H1 (cell line): ENCODE data around the gene P2RX7. TPM values are rescaled to one million over a fixed set of nuclear protein-coding genes. Genes with fewer than 3 reads are reported as not detected.

Source experiments
- BRCA1 ChIP-seq: IDR thresholded peaks from 2 replicates; pipeline ENCODE4 v1.6.1; 2012; ENCODE audit warnings: low read depth, low read length, improper control_type of control experiment
- CBX5 ChIP-seq: fragments of 300-800, 300-1000 bp; sonication (generic); IDR thresholded peaks from 2 replicates; pipeline ENCODE4 v1.7.1; 2016; ENCODE audit warnings: antibody characterized with exemption, low read length, low read depth
- RXRA ChIP-seq: IDR thresholded peaks from 2 replicates; pipeline ENCODE4 v1.6.1; 2011; ENCODE audit warnings: low read depth, mild to moderate bottlenecking, low read length, moderate library complexity; ENCODE audit not compliant: insufficient read depth
- TAF1 ChIP-seq: IDR thresholded peaks from 2 replicates; pipeline ENCODE4 v1.6.1; 2011; ENCODE audit warnings: mild to moderate bottlenecking, low read depth, low read length
- TBP ChIP-seq: IDR thresholded peaks from 2 replicates; pipeline ENCODE4 v1.6.1; 2011; ENCODE audit warnings: low read depth, low read length, improper control_type of control experiment
- polyA plus RNA-seq, 7 experiments: library from polyadenylated mRNA; depleted of rRNA in 3 of 7; stranded (reverse) in 5 of 7; unstranded in 2 of 7; fragments of >200 nt in 5 of 7; fragments of 200-250 nt in 2 of 7; gene quantifications; 1 replicate in 5 of 7; 2 replicates in 1 of 7; 4 replicates in 1 of 7; pipeline versions ENCODE4 v1.2.1 to v1.2.3, GENCODE V29; 2011 to 2013; ENCODE audit warnings: missing spikeins in 2 of 7, mixed read lengths in 2 of 7
- total RNA-seq: library from RNA; stranded (reverse); fragmentation: NEBNext Ultra II Directional; extraction: Animal tissue kit (Norgen Biotek cat#: 25700); gene quantifications from 2 replicates; pipeline ENCODE4 v1.2.1, GENCODE V29; 2021

Gene P2RX7
- total and polyA plus RNA-seq, 2 of the 8 experiments (the other 6 are each of a cell fraction or from before 2014, with no cell fraction given): 0.38 to 0.56 TPM

GRCh38 chr12:121189131-121189530 lies 56.5 kb downstream of the P2RX7 start (continued):
- TF ChIP-seq CBX5: no peak
- no peak for TF ChIP-seq TAF1
- TF ChIP-seq RXRA: no peak
- no peak for TF ChIP-seq TBP
- no peak for TF ChIP-seq BRCA1
- TF ChIP-seq, all 59 proteins: peak for 0
